Kidney epithelial cell (primary cell): ENCODE measurements around the gene DHRS7C. TPM values are rescaled to one million over a fixed set of nuclear protein-coding genes. Genes with fewer than 3 reads are reported as not detected.

Experiments used
- DNase-seq: peaks from one replicate; pipeline ENCODE4 v3.0.0-alpha.2; 2010; ENCODE audit warnings: low read depth
- H3K27me3 ChIP-seq: 2 replicates; pipeline ENCODE4 v1.6.0; 2011; ENCODE audit warnings: low read length; ENCODE audit not compliant: control insufficient read depth, insufficient read depth
- H3K36me3 ChIP-seq: 2 replicates; pipeline ENCODE4 v1.5.1; 2011; ENCODE audit warnings: low read length; ENCODE audit not compliant: control insufficient read depth, insufficient read depth
- H3K4me3 ChIP-seq: 2 replicates; pipeline ENCODE4 v1.5.1; 2011; ENCODE audit warnings: low read depth, mild to moderate bottlenecking, control low read depth, low read length
- CTCF ChIP-seq: IDR thresholded peaks from 2 replicates; pipeline ENCODE4 v1.5.1; 2011; ENCODE audit warnings: mild to moderate bottlenecking, moderate library complexity, low read length, control low read depth, inconsistent platforms; ENCODE audit not compliant: insufficient read depth, poor library complexity, severe bottlenecking
- total RNA-seq: library from RNA; depleted of rRNA; stranded (reverse); fragments of >200 nt; gene quantifications from 2 replicates; pipeline ENCODE4 v1.2.3, GENCODE V29; 2015

DHRS7C gene
- total RNA-seq, 1 donor from 2014 or later: not detected

- no peak overlapping the region for H3K4me3 ChIP-seq
- no peaks in the 10 kb centered on the region for H3K27me3 ChIP-seq
- DNase-seq: no peak
These were observed 10.8 kb downstream of the DHRS7C start for GRCh38 chr17:9780552-9780951.

GRCh38 chr17:9776911-9777310, 14.5 kb downstream of the DHRS7C start:
- no peak for DNase-seq

More at GRCh38 chr17:9780552-9780951, 10.8 kb downstream of the DHRS7C start:
- no peak for TF ChIP-seq CTCF
- no peaks in the 10 kb centered on the region for H3K36me3 ChIP-seq

GRCh38 chr17:9772658-9773057, 18.7 kb downstream of the DHRS7C start:
- no peak for TF ChIP-seq CTCF
- peaks cover under 1% of the 10 kb centered on the region for H3K27me3 ChIP-seq
- H3K36me3 ChIP-seq: no peaks in the 10 kb centered on the region
- H3K4me3 ChIP-seq: no peak overlapping the region
- no peak for DNase-seq

More at GRCh38 chr17:9776911-9777310, 14.5 kb downstream of the DHRS7C start:
- TF ChIP-seq CTCF: no peak
- no peak overlapping the region for H3K4me3 ChIP-seq
- no peaks in the 10 kb centered on the region for H3K27me3 ChIP-seq
- H3K36me3 ChIP-seq: no peaks in the 10 kb centered on the region

GRCh38 chr17:9771465-9771864, 19.9 kb downstream of the DHRS7C start:
- Histone ChIP-seq H3K27me3 (peaks cover 4% of the 10 kb centered on the region), H3K36me3 (no peaks in the 10 kb centered on the region), H3K4me3 (no peak overlapping the region)
- no peak for TF ChIP-seq CTCF
- no peak for DNase-seq

GRCh38 chr17:9769036-9769695, 22.2 kb downstream of the DHRS7C start:
- H3K36me3 ChIP-seq: no peaks in the 10 kb centered on the region
- no peak overlapping the region for H3K4me3 ChIP-seq
- DNase-seq: no peak
- peaks cover 9% of the 10 kb centered on the region for H3K27me3 ChIP-seq
- TF ChIP-seq CTCF: no peak

- peaks cover 9% of the 10 kb centered on the region for H3K27me3 ChIP-seq
- H3K4me3 ChIP-seq: no peak overlapping the region
- no peaks in the 10 kb centered on the region for H3K36me3 ChIP-seq
- TF ChIP-seq CTCF: peak; percentile 34
- no peak for DNase-seq
These were observed 22.9 kb downstream of the DHRS7C start for GRCh38 chr17:9768381-9768934.
